Measurements from ENCODE around the gene CDKN2B-AS1. TPM values are rescaled to one million over a fixed set of nuclear protein-coding genes. Genes with fewer than 3 reads are reported as not detected.

Gene CDKN2B-AS1
- polyA plus RNA-seq, 1 donor from 2014 or later, result not detected

- H4K20me1 ChIP-seq (ENCODE audit: insufficient read depth), result no peaks in the 10 kb centered on the region
- H3K4me2 ChIP-seq (ENCODE audit: low read length), result no peak overlapping the region
- H3K27ac ChIP-seq (ENCODE audit: low read length), result no peak overlapping the region
- no peaks in the 10 kb centered on the region for H3K27me3 ChIP-seq (ENCODE audit: insufficient read depth, low read depth, low read length)
- H3K79me2 ChIP-seq (replicated peaks; ENCODE audit: insufficient read depth, low read length), result no peaks in the 10 kb centered on the region
- TF ChIP-seq CTCF (IDR thresholded peaks at IDR 0.05; ENCODE audit: poor library complexity, severe bottlenecking) (no peak), TAF1 (IDR thresholded peaks at IDR 0.05; ENCODE audit: low read depth) (no peak), POLR2AphosphoS5 (IDR thresholded peaks at IDR 0.05) (no peak), EZH2 (IDR thresholded peaks at IDR 0.05; ENCODE audit: borderline replicate concordance, insufficient read depth, low read length, poor library complexity, severe bottlenecking) (no peak), MXI1 (conservative IDR thresholded peaks at IDR 0.05; ENCODE audit: poor library complexity, severe bottlenecking) (no peak), EP300 (conservative IDR thresholded peaks at IDR 0.05; ENCODE audit: poor library complexity, severe bottlenecking) (no peak), RAD21 (conservative IDR thresholded peaks at IDR 0.05) (no peak), SMC3 (conservative IDR thresholded peaks at IDR 0.05; ENCODE audit: poor library complexity) (no peak)
- TF ChIP-seq, protein P1, sequence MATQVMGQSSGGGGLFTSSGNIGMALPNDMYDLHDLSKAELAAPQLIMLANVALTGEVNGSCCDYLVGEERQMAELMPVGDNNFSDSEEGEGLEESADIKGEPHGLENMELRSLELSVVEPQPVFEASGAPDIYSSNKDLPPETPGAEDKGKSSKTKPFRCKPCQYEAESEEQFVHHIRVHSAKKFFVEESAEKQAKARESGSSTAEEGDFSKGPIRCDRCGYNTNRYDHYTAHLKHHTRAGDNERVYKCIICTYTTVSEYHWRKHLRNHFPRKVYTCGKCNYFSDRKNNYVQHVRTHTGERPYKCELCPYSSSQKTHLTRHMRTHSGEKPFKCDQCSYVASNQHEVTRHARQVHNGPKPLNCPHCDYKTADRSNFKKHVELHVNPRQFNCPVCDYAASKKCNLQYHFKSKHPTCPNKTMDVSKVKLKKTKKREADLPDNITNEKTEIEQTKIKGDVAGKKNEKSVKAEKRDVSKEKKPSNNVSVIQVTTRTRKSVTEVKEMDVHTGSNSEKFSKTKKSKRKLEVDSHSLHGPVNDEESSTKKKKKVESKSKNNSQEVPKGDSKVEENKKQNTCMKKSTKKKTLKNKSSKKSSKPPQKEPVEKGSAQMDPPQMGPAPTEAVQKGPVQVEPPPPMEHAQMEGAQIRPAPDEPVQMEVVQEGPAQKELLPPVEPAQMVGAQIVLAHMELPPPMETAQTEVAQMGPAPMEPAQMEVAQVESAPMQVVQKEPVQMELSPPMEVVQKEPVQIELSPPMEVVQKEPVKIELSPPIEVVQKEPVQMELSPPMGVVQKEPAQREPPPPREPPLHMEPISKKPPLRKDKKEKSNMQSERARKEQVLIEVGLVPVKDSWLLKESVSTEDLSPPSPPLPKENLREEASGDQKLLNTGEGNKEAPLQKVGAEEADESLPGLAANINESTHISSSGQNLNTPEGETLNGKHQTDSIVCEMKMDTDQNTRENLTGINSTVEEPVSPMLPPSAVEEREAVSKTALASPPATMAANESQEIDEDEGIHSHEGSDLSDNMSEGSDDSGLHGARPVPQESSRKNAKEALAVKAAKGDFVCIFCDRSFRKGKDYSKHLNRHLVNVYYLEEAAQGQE (IDR thresholded peaks at IDR 0.05; ENCODE audit: borderline replicate concordance), result no peak
- no peak overlapping the region for H3K9ac ChIP-seq (ENCODE audit: low read length)
- H3F3A ChIP-seq (ENCODE audit: insufficient read depth, low read length, poor library complexity, severe bottlenecking), result no peaks in the 10 kb centered on the region
- no peaks in the 10 kb centered on the region for H3K9me2 ChIP-seq (ENCODE audit: insufficient read depth, low read length)
- H3K4me3 ChIP-seq (ENCODE audit: low read length), result no peak overlapping the region
- no peaks in the 10 kb centered on the region for H3K9me3 ChIP-seq (ENCODE audit: low read length)
- H3K36me3 ChIP-seq (ENCODE audit: insufficient read depth, low read length), result no peaks in the 10 kb centered on the region
- no peak overlapping the region for H2AFZ ChIP-seq (ENCODE audit: low read depth, low read length)
Measured at GRCh38 chr9:22097707-22098106, 103.1 kb downstream of the CDKN2B-AS1 start.

DNA sequence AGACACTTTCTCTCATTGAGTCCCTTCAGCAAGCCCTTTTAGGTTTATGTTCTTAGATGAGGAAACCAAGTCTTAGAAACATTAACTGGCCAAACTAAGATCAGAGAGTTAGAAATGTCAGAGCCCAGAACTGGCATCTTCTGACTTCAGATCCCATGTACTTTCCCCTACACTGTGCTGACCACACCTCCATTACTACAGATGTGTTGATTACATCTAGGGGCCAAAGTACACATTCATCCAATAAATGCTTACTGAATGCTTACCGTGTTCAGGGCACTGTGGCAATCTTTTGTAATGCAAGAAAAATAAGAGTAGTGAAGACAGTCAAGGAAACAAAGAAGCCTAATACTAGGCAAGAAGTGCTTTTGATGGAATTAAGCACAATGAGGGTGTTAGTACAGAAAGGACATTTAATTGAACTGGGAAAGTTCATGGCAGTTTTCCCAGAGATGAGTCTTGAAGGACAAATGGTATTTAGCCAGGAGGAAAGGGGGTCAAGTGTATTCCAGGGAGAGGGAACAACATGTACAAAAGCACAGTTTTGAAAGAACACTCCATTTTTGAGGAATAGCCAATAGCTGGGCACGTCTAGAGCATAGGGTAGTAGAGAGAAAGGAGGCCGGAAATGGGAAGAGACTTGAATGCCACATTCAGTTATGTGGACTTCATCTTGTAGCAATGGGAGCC, 104.2 kb downstream of the CDKN2B-AS1 start:
- Histone ChIP-seq H3K27me3 (ENCODE audit: insufficient read depth, low read depth, low read length) (no peaks in the 10 kb centered on the region), H3K9me2 (ENCODE audit: insufficient read depth, low read length) (no peaks in the 10 kb centered on the region), H3K79me2 (replicated peaks; ENCODE audit: insufficient read depth, low read length) (no peaks in the 10 kb centered on the region), H3K4me2 (ENCODE audit: low read length) (no peak overlapping the region), H3F3A (ENCODE audit: insufficient read depth, low read length, poor library complexity, severe bottlenecking) (no peaks in the 10 kb centered on the region), H3K36me3 (ENCODE audit: insufficient read depth, low read length) (no peaks in the 10 kb centered on the region), H3K9me3 (ENCODE audit: low read length) (no peaks in the 10 kb centered on the region), H4K20me1 (ENCODE audit: insufficient read depth) (no peaks in the 10 kb centered on the region), H2AFZ (ENCODE audit: low read depth, low read length) (no peak overlapping the region), H3K9ac (ENCODE audit: low read length) (no peak overlapping the region), H3K4me3 (ENCODE audit: low read length) (no peak overlapping the region), H3K27ac (ENCODE audit: low read length) (no peak overlapping the region)
- TF ChIP-seq RAD21 (conservative IDR thresholded peaks at IDR 0.05) (no peak), EZH2 (IDR thresholded peaks at IDR 0.05; ENCODE audit: borderline replicate concordance, insufficient read depth, low read length, poor library complexity, severe bottlenecking) (no peak), POLR2AphosphoS5 (IDR thresholded peaks at IDR 0.05) (no peak), MXI1 (conservative IDR thresholded peaks at IDR 0.05; ENCODE audit: poor library complexity, severe bottlenecking) (no peak), TAF1 (IDR thresholded peaks at IDR 0.05; ENCODE audit: low read depth) (no peak), EP300 (conservative IDR thresholded peaks at IDR 0.05; ENCODE audit: poor library complexity, severe bottlenecking) (no peak), CTCF (IDR thresholded peaks at IDR 0.05; ENCODE audit: poor library complexity, severe bottlenecking) (no peak), SMC3 (conservative IDR thresholded peaks at IDR 0.05; ENCODE audit: poor library complexity) (no peak)
- TF ChIP-seq, protein P1 (IDR thresholded peaks at IDR 0.05; ENCODE audit: borderline replicate concordance), result no peak

Data from neural cell (in vitro differentiated cells).